ENCODE measurements around the gene ZNF497. TPM values are rescaled to one million over a fixed set of nuclear protein-coding genes. Genes with fewer than 3 reads are reported as not detected.
"Not testable (repeated sequence)": the region's sequence is repeated elsewhere in the genome, so short reads cannot be mapped to it uniquely, and the experiment has no call there.

Gene ZNF497
- total RNA-seq, 1 experiment from 2014 or later, result 2.6 TPM

GRCh38 chr19:58408152-58409009 lies 45.8 kb upstream of the ZNF497 start, which contains the start of gene ZNF584:
TSS of gene ZNF584 (plus strand) at chr19:58408649. CDS start at chr19:58409148, 499 bp downstream.
- Histone ChIP-seq H3K4me1 (ENCODE audit: insufficient read depth, low read length, poor library complexity, severe bottlenecking) (peaks cover 4% of the 10 kb centered on the region), H3K36me3 (ENCODE audit: insufficient read depth, low read length, poor library complexity, severe bottlenecking) (no peaks in the 10 kb centered on the region), H3K9me3 (ENCODE audit: low read depth, low read length, poor library complexity, severe bottlenecking) (peaks cover 5% of the 10 kb centered on the region), H3K4me3 (ENCODE audit: low read depth, low read length, poor library complexity, severe bottlenecking) (peak within 1 kb of the TSS; percentile 94), H3K27me3 (replicated peaks; ENCODE audit: insufficient read depth, low read depth, low read length, poor library complexity) (no peaks in the 10 kb centered on the region), H3K27ac (ENCODE audit: low read depth, low read length, poor library complexity, severe bottlenecking) (peak within 1 kb of the TSS; percentile 91)
- TF ChIP-seq CTCF (conservative IDR thresholded peaks at IDR 0.05; ENCODE audit: low read depth, low read length) (no peak; the same call in 1 of the 2 replicates), EZH2 (IDR thresholded peaks at IDR 0.05; ENCODE audit: borderline replicate concordance, low read depth, low read length, poor library complexity, severe bottlenecking) (no peak)
- POLR2A ChIA-PET (ENCODE audit: low non-redundant PET), result interaction anchor here (0.6 kb wide), 1 partner anchor 21 kb away, joined by 3 read pairs; the partner anchor contains the start of gene RPS5
- DNase-seq (ENCODE audit: low spot score), result peak; percentile 98
- intact Hi-C loops (cut with micrococcal nuclease; ENCODE audit: unreplicated experiment), result no loop called here
- CTCF ChIA-PET, result no interaction called here
- BruUV-seq (replicated peaks), result no TSS peak

- DNase-seq (ENCODE audit: low spot score), result no peak
- POLR2A ChIA-PET (ENCODE audit: low non-redundant PET), result no interaction called here
- H3K27ac ChIP-seq (ENCODE audit: low read depth, low read length, poor library complexity, severe bottlenecking), result peak overlapping the region; percentile 91
- H3K27me3 ChIP-seq (replicated peaks; ENCODE audit: insufficient read depth, low read depth, low read length, poor library complexity), result no peaks in the 10 kb centered on the region
- H3K36me3 ChIP-seq (ENCODE audit: insufficient read depth, low read length, poor library complexity, severe bottlenecking), result no peaks in the 10 kb centered on the region
- TF ChIP-seq CTCF (conservative IDR thresholded peaks at IDR 0.05; ENCODE audit: low read depth, low read length) (no peak), EZH2 (IDR thresholded peaks at IDR 0.05; ENCODE audit: borderline replicate concordance, low read depth, low read length, poor library complexity, severe bottlenecking) (no peak)
- no peaks in the 10 kb centered on the region for H3K9me3 ChIP-seq (ENCODE audit: low read depth, low read length, poor library complexity, severe bottlenecking)
- peaks cover 7% of the 10 kb centered on the region for H3K4me1 ChIP-seq (ENCODE audit: insufficient read depth, low read length, poor library complexity, severe bottlenecking)
- peak overlapping the region; percentile 94 for H3K4me3 ChIP-seq (ENCODE audit: low read depth, low read length, poor library complexity, severe bottlenecking)
- CTCF ChIA-PET, result no interaction called here
- TSS peak; percentile 91 for BruUV-seq (replicated peaks)
- intact Hi-C loops (cut with micrococcal nuclease; ENCODE audit: unreplicated experiment), result no loop called here
Observed at GRCh38 chr19:58407658-58408151, 45.2 kb upstream of the ZNF497 start.

- H3K27me3 ChIP-seq (replicated peaks; ENCODE audit: insufficient read depth, low read depth, low read length, poor library complexity), result no peaks in the 10 kb centered on the region
- H3K4me1 ChIP-seq (ENCODE audit: insufficient read depth, low read length, poor library complexity, severe bottlenecking), result peaks cover 7% of the 10 kb centered on the region
- ChIA-PET POLR2A (ENCODE audit: low non-redundant PET) (no interaction called here), CTCF (no interaction called here)
- intact Hi-C loops (cut with micrococcal nuclease; ENCODE audit: unreplicated experiment), result no loop called here
- no TSS peak for BruUV-seq (replicated peaks)
- no peaks in the 10 kb centered on the region for H3K36me3 ChIP-seq (ENCODE audit: insufficient read depth, low read length, poor library complexity, severe bottlenecking)
- H3K9me3 ChIP-seq (ENCODE audit: low read depth, low read length, poor library complexity, severe bottlenecking), result no peaks in the 10 kb centered on the region
- H3K4me3 ChIP-seq (ENCODE audit: low read depth, low read length, poor library complexity, severe bottlenecking), result peak overlapping the region; percentile 94
- H3K27ac ChIP-seq (ENCODE audit: low read depth, low read length, poor library complexity, severe bottlenecking), result peak overlapping the region; percentile 91
- peak; percentile 49 for TF ChIP-seq CTCF (conservative IDR thresholded peaks at IDR 0.05; ENCODE audit: low read depth, low read length)
- no peak for TF ChIP-seq EZH2 (IDR thresholded peaks at IDR 0.05; ENCODE audit: borderline replicate concordance, low read depth, low read length, poor library complexity, severe bottlenecking)
- DNase-seq (ENCODE audit: low spot score), result no peak
Observed at GRCh38 chr19:58406818-58407657, 44.5 kb upstream of the ZNF497 start.

GRCh38 chr19:58403920-58404478 lies 41.4 kb upstream of the ZNF497 start:
- CTCF ChIA-PET; H3K36me3 ChIP-seq (ENCODE audit: insufficient read depth, low read length, poor library complexity, severe bottlenecking); H3K9me3 ChIP-seq (ENCODE audit: low read depth, low read length, poor library complexity, severe bottlenecking); H3K27me3 ChIP-seq (replicated peaks; ENCODE audit: insufficient read depth, low read depth, low read length, poor library complexity); H3K27ac ChIP-seq (ENCODE audit: low read depth, low read length, poor library complexity, severe bottlenecking); intact Hi-C loops (cut with micrococcal nuclease; ENCODE audit: unreplicated experiment); BruUV-seq (replicated peaks); DNase-seq (ENCODE audit: low spot score); H3K4me3 ChIP-seq (ENCODE audit: low read depth, low read length, poor library complexity, severe bottlenecking): not testable (repeated sequence)
- POLR2A ChIA-PET (ENCODE audit: low non-redundant PET), result interaction anchor here (0.7 kb wide), 1 partner anchor 41 kb away, joined by 15 read pairs; no protein-coding TSS in a partner anchor
- peaks cover 17% of the 10 kb centered on the region for H3K4me1 ChIP-seq (ENCODE audit: insufficient read depth, low read length, poor library complexity, severe bottlenecking)
